Measurements from ENCODE around the gene ILKAP.
"Not testable (repeated sequence)": the region's sequence is repeated elsewhere in the genome, so short reads cannot be mapped to it uniquely, and the experiment has no call there.

ILKAP gene

DNA sequence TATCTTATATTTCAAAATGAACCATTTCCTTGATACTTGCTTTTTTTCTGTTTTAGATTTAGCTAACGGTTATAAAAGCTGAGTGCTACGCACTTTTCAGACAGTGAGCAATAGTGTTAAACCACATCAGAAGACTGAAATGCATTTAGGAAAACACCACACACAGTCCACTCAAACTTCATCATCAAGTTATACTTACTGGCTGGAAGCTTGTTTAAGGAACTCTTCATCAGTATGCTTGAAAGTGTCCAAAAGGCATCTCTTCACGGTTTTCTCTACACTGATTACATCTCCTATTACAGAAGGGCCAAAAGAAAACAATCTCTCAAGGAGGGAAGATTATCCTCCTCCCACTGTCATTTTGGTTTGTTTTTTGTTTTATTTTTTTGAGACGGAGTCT lies 19.7 kb downstream of the ILKAP start:
- Histone ChIP-seq H3K27ac (ENCODE audit: low read depth, low read length) (no peak overlapping the region), H3K9ac (ENCODE audit: low read depth, low read length) (no peak overlapping the region), H3K4me3 (ENCODE audit: low read length) (no peak overlapping the region), H3K4me1 (ENCODE audit: insufficient read depth, low read length) (no peaks in the 10 kb centered on the region), H3K36me3 (ENCODE audit: insufficient read depth, low read length) (peaks cover 98% of the 10 kb centered on the region), H3K27me3 (ENCODE audit: insufficient read depth, low read length) (no peaks in the 10 kb centered on the region), H3K9me3 (ENCODE audit: insufficient read depth, low read depth, low read length) (no peaks in the 10 kb centered on the region)
- 98% methylated on average over 4 of the region's 4 CpGs for WGBS

DNA sequence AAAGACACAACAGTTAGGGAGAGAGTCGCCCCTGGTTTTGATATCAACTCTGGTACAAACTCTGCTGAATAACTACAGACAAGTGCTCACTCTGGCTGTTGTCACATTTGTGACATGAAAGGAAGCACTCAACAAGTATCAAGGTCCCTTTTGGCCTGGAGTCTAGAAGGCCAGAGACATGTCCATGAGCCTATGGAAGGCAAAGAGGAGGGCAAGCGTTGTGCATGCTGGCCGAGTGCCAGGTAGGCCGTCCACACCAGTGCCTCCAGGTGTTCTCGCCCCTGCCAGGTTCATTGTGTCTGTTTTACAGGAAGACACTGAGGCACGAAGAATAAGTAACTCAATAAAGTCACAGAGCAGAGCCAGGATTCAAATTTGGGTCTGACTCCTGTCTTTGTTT lies 21.1 kb downstream of the ILKAP start:
- Histone ChIP-seq H3K4me1 (ENCODE audit: insufficient read depth, low read length) (no peaks in the 10 kb centered on the region), H3K27ac (ENCODE audit: low read depth, low read length) (no peak overlapping the region), H3K27me3 (ENCODE audit: insufficient read depth, low read length) (no peaks in the 10 kb centered on the region), H3K4me3 (ENCODE audit: low read length) (no peak overlapping the region), H3K9me3 (ENCODE audit: insufficient read depth, low read depth, low read length) (no peaks in the 10 kb centered on the region), H3K9ac (ENCODE audit: low read depth, low read length) (no peak overlapping the region), H3K36me3 (ENCODE audit: insufficient read depth, low read length) (peaks cover 98% of the 10 kb centered on the region)
- 93% methylated on average over 6 of the region's 6 CpGs for WGBS

DNA sequence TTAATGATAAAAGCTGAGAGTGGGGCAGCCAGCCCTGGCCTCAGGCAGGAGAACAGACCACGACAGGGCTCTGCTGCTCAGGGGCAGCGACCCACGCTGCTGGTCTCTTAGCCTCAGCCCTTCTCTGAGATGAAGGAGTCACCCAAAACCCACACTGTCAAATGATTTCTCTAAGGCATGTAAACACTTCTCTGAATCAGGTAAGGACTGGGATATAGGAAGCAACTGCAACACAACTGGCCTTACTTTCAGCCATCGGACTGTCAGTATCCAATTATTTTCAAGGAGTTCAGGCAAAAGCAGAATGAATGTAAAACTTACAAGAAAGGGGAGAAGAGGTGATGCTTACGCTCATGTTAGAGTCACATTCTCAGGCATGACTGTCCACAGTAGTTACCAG lies 22.9 kb downstream of the ILKAP start:
- H3K4me1 ChIP-seq (ENCODE audit: insufficient read depth, low read length), result no peaks in the 10 kb centered on the region
- WGBS, result 99% methylated on average over 5 of the region's 5 CpGs
- peaks cover 91% of the 10 kb centered on the region for H3K36me3 ChIP-seq (ENCODE audit: insufficient read depth, low read length)

DNA sequence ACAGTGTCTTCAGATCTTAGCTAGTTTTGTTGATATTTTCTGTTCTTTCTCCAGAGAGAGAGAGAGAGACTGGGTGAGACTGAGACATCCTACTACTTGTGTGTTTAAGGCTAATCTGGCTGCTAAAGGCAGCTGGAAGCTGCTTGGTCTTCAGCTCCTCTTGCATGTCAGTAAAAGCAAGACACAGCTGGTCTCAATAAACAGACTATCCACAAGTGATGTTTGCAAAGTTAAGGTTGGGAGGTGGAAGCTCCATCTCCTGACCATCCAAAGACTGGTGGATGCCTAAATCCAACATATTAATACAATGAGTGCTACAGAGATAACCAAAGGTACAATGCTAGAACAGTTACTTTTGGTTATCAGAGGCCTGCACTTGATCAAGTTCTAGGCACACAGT lies 26.9 kb downstream of the ILKAP start:
- Histone ChIP-seq H3K4me3 (ENCODE audit: low read length) (no peak overlapping the region), H3K27ac (ENCODE audit: low read depth, low read length) (no peak overlapping the region), H3K9me3 (ENCODE audit: insufficient read depth, low read depth, low read length) (no peaks in the 10 kb centered on the region), H3K4me1 (ENCODE audit: insufficient read depth, low read length) (no peaks in the 10 kb centered on the region), H3K27me3 (ENCODE audit: insufficient read depth, low read length) (no peaks in the 10 kb centered on the region), H3K36me3 (ENCODE audit: insufficient read depth, low read length) (peaks cover 81% of the 10 kb centered on the region), H3K9ac (ENCODE audit: low read depth, low read length) (no peak overlapping the region)

More for the DNA sequence above, 22.9 kb downstream of the ILKAP start:
- Histone ChIP-seq H3K27me3 (ENCODE audit: insufficient read depth, low read length) (no peaks in the 10 kb centered on the region), H3K9me3 (ENCODE audit: insufficient read depth, low read depth, low read length) (no peaks in the 10 kb centered on the region), H3K27ac (ENCODE audit: low read depth, low read length) (no peak overlapping the region), H3K9ac (ENCODE audit: low read depth, low read length) (no peak overlapping the region), H3K4me3 (ENCODE audit: low read length) (no peak overlapping the region)

DNA sequence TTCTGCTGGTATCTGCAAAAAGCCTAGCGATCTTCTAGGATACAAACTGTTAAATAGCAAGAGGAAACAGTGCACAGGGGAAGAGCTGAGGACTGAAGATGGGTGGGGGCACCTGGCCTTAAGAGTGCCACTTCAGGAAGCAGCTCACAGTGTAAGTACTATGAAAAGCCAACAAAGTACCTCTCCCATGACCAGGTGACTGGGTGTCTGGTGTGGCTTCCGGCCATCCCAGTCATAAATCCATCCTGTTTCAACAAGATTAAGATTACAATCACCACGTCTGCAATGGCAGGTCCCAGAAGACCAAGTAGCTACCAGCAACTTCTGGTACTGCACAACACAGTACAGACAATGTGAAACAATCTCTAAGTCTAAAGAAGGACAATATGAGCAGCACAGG lies 28.8 kb downstream of the ILKAP start:
- Histone ChIP-seq H3K9me3 (ENCODE audit: insufficient read depth, low read depth, low read length) (no peaks in the 10 kb centered on the region), H3K4me3 (ENCODE audit: low read length) (no peak overlapping the region), H3K27me3 (ENCODE audit: insufficient read depth, low read length) (no peaks in the 10 kb centered on the region), H3K36me3 (ENCODE audit: insufficient read depth, low read length) (peaks cover 75% of the 10 kb centered on the region), H3K27ac (ENCODE audit: low read depth, low read length) (no peak overlapping the region), H3K4me1 (ENCODE audit: insufficient read depth, low read length) (no peaks in the 10 kb centered on the region), H3K9ac (ENCODE audit: low read depth, low read length) (no peak overlapping the region)
- 91% methylated on average over 3 of the region's 3 CpGs for WGBS

DNA sequence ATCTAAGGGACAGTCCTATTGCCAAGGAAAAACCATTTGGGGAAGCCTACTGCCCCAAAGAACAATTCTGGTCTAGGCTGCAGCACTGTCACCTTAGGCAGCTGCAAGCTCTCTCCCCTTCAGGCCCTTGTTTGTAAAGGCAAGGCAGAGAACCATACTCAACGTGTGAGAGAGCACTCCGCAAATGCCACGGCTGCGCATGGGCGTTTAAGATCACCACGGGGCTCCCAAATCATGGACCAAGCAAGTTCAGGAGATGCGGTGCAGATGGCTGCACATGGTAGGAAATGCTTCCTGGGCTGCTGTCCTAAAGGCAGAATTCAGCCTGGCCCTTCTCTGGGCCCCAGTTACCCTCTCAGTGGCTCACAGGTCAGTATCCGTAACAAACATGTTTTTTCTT lies 29.2 kb downstream of the ILKAP start:
- no peaks in the 10 kb centered on the region for H3K9me3 ChIP-seq (ENCODE audit: insufficient read depth, low read depth, low read length)
- H3K36me3 ChIP-seq (ENCODE audit: insufficient read depth, low read length), result peaks cover 74% of the 10 kb centered on the region
- no peaks in the 10 kb centered on the region for H3K27me3 ChIP-seq (ENCODE audit: insufficient read depth, low read length)
- WGBS, result 97% methylated on average over 8 of the region's 8 CpGs
- H3K27ac ChIP-seq (ENCODE audit: low read depth, low read length), result no peak overlapping the region
- H3K4me3 ChIP-seq (ENCODE audit: low read length), result no peak overlapping the region
- H3K4me1 ChIP-seq (ENCODE audit: insufficient read depth, low read length), result no peaks in the 10 kb centered on the region
- H3K9ac ChIP-seq (ENCODE audit: low read depth, low read length), result no peak overlapping the region

DNA sequence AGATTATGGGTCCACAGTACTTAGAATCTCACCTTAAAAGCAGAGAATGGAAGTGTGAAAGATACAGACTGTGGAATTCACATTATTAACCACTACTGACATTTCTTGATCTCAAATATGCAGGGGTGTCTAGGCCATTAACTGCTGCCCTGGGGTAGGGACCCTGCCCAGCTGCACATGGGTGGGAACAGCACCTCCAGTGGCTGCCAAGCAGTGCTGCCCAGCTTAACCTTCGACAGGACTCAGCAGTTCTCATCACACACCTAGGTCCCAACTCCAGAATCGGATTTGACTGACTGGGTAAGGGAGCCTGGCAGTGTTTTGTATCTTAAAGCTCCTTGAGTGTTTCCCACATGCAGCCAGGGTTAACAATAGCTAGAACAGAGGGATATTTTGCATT lies 29.8 kb downstream of the ILKAP start:
- H3K9me3 ChIP-seq (ENCODE audit: insufficient read depth, low read depth, low read length), result no peaks in the 10 kb centered on the region
- H3K36me3 ChIP-seq (ENCODE audit: insufficient read depth, low read length), result peaks cover 72% of the 10 kb centered on the region
- no peak overlapping the region for H3K9ac ChIP-seq (ENCODE audit: low read depth, low read length)
- no peaks in the 10 kb centered on the region for H3K4me1 ChIP-seq (ENCODE audit: insufficient read depth, low read length)
- no peaks in the 10 kb centered on the region for H3K27me3 ChIP-seq (ENCODE audit: insufficient read depth, low read length)
- no peak overlapping the region for H3K4me3 ChIP-seq (ENCODE audit: low read length)
- no peak overlapping the region for H3K27ac ChIP-seq (ENCODE audit: low read depth, low read length)
- 91% methylated on average over 2 of the region's 2 CpGs for WGBS

DNA sequence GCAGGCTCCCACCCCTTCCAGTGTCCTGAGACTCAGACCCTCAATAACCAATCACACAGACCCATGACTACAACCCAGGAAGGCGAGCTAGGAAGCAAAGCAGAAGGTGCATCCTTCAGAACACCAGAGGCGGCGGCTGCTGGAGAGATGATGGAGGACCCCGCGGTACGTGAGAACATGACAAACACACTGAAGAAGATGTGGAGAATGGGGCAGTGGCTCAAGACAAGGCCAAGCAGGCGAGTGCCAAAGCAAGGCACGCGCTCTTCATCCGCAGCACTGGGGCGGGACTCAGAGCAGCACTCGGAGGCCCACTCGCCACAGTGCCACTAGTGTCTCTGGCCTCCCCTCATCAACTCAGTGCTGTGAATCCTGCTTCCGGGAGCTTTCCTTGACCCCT lies 31.1 kb downstream of the ILKAP start:
- Histone ChIP-seq H3K9ac (ENCODE audit: low read depth, low read length) (no peak overlapping the region), H3K27me3 (ENCODE audit: insufficient read depth, low read length) (no peaks in the 10 kb centered on the region), H3K9me3 (ENCODE audit: insufficient read depth, low read depth, low read length) (no peaks in the 10 kb centered on the region), H3K36me3 (ENCODE audit: insufficient read depth, low read length) (peaks cover 60% of the 10 kb centered on the region), H3K4me1 (ENCODE audit: insufficient read depth, low read length) (no peaks in the 10 kb centered on the region), H3K27ac (ENCODE audit: low read depth, low read length) (no peak overlapping the region), H3K4me3 (ENCODE audit: low read length) (no peak overlapping the region)
- 93% methylated on average over 14 of the region's 14 CpGs for WGBS

DNA sequence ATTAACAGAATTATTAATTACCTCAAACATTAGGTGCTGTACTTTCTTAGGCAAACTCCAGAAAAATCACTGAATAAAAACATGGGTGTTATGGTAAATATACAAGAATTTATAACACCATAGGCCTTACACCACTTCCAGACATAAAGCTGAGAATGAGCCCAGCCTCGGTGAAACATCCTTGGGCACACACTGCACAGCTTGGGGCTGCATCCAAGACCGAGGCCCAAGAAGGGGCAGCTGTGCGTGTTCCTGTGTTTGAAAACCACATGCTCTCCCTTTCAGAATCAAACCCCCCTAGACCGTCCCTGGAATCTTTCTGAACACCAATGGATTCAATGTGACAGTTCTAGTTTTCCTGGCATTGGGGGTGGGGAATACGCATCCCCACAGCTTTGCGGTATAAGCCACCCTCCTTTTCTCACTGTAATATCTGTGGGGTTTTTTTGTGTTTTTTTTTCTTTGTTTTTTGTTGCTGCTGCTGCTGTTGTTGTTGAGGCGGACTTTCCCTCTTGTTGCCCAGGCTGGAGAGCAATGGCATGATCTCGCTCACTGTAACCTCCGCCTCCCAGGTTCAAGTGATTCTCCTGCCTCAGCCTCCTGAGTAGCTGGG lies 31.8 kb downstream of the ILKAP start:
- Histone ChIP-seq H3K36me3 (ENCODE audit: insufficient read depth, low read length) (peaks cover 52% of the 10 kb centered on the region), H3K9ac (ENCODE audit: low read depth, low read length) (no peak overlapping the region), H3K27ac (ENCODE audit: low read depth, low read length) (no peak overlapping the region)

DNA sequence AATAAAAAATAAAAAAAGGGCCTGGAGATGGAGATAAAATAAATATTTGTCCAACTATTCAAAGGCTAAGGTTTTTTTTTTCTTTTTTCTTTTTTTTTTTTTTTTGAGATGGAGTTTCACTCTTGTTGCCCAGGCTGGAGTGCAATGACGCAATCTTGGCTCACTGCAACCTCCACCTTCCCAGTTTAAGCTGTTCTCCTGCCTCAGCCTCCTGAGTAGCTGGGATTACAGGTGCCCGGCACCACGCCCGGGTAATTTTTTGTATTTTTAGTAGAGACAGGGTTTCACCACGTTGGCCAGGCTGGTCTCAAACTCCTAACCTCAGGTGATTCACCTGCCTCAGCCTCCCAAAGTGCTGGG lies 32.4 kb downstream of the ILKAP start:
- H3K9ac ChIP-seq (ENCODE audit: low read depth, low read length); H3K27me3 ChIP-seq (ENCODE audit: insufficient read depth, low read length); H3K4me1 ChIP-seq (ENCODE audit: insufficient read depth, low read length); H3K27ac ChIP-seq (ENCODE audit: low read depth, low read length); H3K9me3 ChIP-seq (ENCODE audit: insufficient read depth, low read depth, low read length); H3K4me3 ChIP-seq (ENCODE audit: low read length): not testable (repeated sequence)
- peaks cover 49% of the 10 kb centered on the region for H3K36me3 ChIP-seq (ENCODE audit: insufficient read depth, low read length)
- 97% methylated on average over 5 of the region's 5 CpGs for WGBS

More for the DNA sequence above, 31.8 kb downstream of the ILKAP start:
- 94% methylated on average over 9 of the region's 9 CpGs for WGBS
- Histone ChIP-seq H3K27me3 (ENCODE audit: insufficient read depth, low read length) (no peaks in the 10 kb centered on the region), H3K9me3 (ENCODE audit: insufficient read depth, low read depth, low read length) (no peaks in the 10 kb centered on the region), H3K4me1 (ENCODE audit: insufficient read depth, low read length) (no peaks in the 10 kb centered on the region), H3K4me3 (ENCODE audit: low read length) (no peak overlapping the region)

DNA sequence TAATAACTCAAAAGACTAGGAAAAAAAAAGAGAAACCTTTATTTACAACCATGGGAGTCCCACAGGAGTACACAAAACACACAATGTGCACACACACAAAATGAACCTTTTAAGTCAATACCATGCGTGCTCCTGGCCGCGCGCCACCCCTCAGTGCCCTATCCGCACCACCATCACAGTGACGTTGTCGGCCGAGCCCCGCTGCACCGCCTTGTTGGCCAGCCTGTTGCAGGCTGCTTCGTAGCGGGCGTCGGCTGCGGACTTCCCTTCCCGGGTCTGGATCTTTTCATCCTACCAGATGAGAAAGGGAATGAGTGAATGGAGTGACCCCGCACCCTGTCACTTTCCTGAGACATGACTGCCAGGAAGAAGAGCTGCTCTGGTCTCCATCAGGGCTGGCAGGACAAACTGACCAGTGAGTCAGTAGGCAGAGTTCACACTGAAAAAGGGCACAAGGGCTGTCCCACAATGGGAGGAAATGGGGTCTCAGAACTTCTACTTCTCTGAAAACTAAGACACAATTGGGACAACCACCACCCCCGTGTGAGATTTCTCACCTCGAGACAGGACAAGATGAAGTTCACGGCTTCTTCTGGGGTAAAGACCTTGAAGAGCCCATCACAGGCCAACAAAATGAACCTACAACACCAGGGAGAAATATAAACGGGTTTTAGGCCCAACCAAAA lies 33.0 kb downstream of the ILKAP start:
- Histone ChIP-seq H3K36me3 (ENCODE audit: insufficient read depth, low read length) (peaks cover 48% of the 10 kb centered on the region), H3K4me3 (ENCODE audit: low read length) (no peak overlapping the region), H3K4me1 (ENCODE audit: insufficient read depth, low read length) (no peaks in the 10 kb centered on the region), H3K9ac (ENCODE audit: low read depth, low read length) (no peak overlapping the region), H3K9me3 (ENCODE audit: insufficient read depth, low read depth, low read length) (no peaks in the 10 kb centered on the region), H3K27ac (ENCODE audit: low read depth, low read length) (no peak overlapping the region), H3K27me3 (ENCODE audit: insufficient read depth, low read length) (0 out of 2 replicates have a peak, but pooled peaks cover under 1% of the 10 kb centered on the region)
- WGBS, result 94% methylated on average over 20 of the region's 21 CpGs
